GM19240 (cell line): Measurements from ENCODE around the gene FARS2.

ENCODE experiments used
- DNase-seq: peaks from one replicate; pipeline ENCODE4 v3.0.0; 2011; ENCODE audit warnings: low spot score; ENCODE audit not compliant: insufficient read length

Gene FARS2

DNA sequence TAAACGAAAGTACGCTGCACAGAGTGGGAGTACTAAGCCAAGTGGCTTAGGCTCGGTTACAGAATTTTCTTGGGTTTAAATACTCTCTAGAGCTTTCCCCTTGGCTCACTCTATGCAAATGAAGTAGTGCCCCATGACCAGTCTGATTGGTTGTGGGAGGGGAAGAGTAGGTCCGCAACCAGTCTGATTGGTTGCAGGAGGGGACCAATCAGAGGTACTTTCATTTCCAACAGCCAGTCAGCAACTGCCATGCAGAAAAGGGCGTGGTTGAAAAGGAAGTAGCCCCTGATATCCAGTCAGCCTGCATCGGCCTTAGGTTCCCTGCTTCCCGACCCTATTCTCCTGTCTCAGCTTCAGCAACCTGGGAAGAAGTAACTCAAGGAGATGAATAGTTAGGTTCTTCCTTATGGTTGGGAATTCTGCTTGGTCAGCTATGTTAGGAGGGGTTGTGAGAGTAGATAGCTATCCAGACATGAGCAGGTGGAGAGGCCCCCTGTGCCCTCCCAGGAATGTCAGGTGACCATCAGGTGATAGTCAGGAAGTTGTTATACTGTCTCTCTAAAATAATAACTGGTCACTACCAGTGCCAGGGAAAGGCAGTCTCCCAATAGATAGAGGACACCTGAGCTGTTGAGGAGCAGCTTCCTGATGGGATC, 57.4 kb downstream of the FARS2 start:
- DNase-seq: no peak

DNA sequence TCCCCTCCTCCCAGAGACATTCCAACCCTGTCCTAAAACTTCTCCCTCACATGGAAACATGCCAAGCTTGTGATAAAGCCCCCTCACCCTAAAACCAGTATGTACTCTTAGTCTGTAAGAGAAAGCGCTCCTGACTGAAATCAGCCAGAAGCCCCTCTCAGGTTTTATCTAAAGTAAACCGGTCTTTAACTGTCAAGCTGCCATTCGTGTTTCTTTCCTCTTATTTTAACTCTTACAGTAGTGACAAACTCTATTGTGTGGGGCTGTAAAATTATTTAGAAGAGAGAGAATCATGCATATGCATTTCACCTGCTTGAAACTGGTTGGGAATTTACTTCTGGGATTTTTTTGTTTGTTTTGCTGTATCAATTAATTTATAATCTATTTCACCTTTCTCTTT, 62.7 kb downstream of the FARS2 start:
- DNase-seq: no peak

DNA sequence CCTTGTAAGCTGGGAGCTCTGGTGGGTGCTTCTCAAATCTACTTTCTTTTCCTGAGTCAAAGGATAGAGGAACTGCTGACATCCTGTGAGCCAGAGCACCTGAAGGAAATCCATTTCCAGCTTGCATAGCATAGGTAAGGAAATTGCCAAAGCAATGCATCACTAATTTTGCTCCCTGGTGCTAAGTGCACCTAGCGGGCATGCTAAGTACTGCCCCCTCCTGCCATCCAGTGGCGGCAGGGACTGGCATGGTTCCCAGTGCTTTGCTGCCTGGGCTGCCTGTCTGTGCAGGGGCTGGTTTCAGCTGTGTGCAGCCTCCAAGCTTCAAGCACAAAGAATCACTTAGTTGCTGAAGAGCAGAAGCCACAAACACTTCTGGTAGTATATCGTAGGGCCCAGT, 63.9 kb downstream of the FARS2 start:
- DNase-seq: no peak

GRCh38 chr6:5326022-5326641, 64.8 kb downstream of the FARS2 start:
- DNase-seq: no peak

- no peak for DNase-seq
Measured at GRCh38 chr6:5328800-5329199, 67.5 kb downstream of the FARS2 start.

DNA sequence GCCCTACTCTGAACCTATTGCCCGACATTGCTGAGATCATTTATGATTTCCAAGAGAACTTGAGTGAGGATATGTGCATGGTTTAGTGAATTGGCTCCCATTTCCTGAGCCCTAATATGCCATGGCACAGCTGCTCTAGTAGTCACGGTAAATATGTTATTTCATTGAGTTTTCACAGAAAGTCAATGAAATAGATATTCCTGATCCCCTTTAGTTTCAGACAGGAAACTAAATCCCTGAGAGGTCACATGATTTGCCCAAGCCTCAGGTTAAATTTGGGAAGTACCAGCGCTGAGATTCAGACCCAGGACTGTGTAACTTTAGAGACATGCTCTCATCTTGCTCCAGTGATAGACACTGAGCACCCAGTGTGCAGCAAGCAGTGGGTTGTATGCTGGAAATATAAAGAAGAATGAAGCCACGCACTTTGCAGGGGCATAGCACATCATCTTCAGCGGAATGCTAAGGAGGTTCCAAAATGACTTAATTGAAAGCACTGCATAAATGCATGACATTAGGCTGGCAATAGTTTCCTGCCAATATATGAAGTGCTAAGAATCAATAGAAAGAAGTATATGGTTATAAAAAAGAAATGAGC, 70.6 kb downstream of the FARS2 start:
- no peak for DNase-seq

GRCh38 chr6:5333658-5334057, 72.3 kb downstream of the FARS2 start:
- no peak for DNase-seq

GRCh38 chr6:5334341-5334740, 73.0 kb downstream of the FARS2 start:
- DNase-seq: no peak

DNA sequence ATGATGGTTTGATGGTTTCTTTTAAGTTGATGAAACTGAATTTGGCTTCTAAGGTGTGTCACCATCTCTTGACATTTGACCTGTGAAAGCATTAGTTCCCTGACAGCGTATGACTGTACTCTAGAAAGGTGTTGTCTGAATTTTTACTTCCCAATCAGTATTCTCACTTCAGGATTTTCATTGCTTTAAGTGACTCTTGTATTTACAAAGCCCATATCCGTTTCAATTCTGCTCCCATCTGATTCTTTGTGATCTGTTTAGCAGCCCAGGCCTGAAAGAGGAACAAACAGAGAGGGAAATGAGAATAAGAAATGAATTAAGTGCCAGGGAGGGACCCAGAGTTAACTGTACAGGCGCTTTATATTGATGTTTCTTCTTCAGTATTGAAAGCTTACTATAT, 73.7 kb downstream of the FARS2 start:
- peak; percentile 11 for DNase-seq

GRCh38 chr6:5337573-5337972, 76.3 kb downstream of the FARS2 start:
- DNase-seq: no peak

GRCh38 chr6:5338177-5338960, 77.1 kb downstream of the FARS2 start:
- DNase-seq: no peak

GRCh38 chr6:5339786-5340185, 78.5 kb downstream of the FARS2 start:
- no peak for DNase-seq

- DNase-seq: no peak
Measured at GRCh38 chr6:5341845-5342244, 80.5 kb downstream of the FARS2 start.

DNA sequence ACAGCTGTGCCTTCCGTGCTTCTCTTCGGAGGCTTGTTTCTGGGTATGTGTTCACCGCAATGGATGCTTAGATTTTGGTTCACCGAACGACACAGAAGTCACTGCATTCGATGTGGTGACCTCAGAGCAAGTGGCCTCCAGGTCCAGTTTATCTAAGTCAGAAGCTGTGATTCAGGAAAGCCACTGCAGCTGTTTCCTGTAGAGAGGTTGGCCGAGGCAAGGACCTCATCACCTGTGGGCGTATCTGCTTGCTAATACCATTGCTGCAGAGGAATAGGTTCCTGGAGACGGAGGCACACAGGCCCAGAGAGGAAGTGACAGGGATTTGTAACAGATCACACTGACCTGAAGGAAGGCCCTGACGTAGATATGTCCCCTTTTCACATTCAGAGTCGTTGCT, 82.7 kb downstream of the FARS2 start:
- no peak for DNase-seq

GRCh38 chr6:5345324-5345723, 84.0 kb downstream of the FARS2 start:
- no peak for DNase-seq

DNA sequence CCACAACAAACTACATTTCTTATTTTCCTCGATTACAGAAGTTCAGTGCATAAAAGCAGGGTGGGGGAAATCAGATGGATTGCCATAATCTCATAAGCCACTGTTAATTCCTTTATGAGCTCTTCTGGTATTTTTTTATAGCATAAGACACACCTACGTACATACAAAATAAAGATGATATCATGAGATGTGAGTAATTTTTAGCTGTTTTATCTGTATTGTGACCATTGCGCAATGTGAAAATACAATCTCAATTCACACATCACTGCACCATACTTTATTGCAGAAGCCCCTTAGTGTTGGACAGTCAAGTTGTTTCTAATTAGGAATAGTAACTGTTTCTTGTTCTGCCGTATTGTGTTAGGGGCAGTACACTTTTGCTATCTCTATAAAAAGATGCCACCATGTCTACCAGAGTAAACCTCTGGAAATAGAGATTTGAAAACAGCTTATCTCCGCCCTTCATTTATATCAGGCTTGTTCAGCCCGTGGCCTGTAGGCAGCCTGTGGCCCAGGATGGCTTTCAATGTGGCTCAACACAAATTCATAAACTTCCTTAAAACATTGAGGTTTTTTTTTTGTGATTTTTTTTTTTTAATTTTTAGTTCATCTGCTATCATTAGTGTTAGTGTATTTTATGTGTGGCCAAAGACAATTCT, 90.4 kb downstream of the FARS2 start:
- DNase-seq: no peak

- no peak for DNase-seq
Measured at GRCh38 chr6:5353971-5354370, 92.7 kb downstream of the FARS2 start.

DNA sequence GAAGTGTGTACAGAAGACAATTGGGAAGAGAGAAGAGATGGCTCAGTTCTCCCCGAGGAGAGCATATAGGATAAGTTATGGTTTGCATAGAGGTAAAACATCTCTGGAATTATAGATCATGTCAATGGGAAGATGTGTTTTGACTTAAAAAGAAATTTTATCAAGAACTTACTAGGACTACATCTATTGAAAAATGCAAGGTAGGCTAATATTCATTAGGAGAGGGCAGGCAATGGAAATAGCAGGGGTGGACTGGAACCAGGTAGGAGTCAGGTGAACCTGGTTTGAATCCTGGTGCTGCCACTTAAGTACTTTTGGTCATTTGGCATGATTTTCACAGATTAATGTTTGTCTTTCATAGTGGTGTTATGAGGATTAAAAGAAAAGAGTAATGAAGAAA, 96.2 kb downstream of the FARS2 start:
- DNase-seq: no peak

GRCh38 chr6:5359417-5359816, 98.1 kb downstream of the FARS2 start:
- no peak for DNase-seq

DNA sequence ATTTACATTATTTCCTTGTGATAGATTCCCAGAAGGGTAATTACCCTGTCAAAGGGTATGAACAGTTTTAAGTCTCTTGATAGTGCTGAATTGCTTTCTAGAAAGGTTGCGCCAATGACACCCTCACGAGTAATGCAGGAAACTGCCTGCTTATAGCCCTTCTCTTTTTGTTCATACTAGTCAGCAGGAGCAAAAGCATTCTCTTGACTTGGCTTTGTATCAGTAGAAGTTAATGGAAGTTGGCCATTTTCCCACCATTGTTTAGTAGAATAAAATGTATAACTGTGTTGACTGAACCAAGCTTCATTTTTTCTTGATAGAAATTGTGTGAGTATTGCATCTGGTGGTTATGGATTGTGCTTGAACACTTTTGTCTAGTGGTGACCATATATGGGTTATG, 100.1 kb downstream of the FARS2 start:
- no peak for DNase-seq

GRCh38 chr6:5365436-5366195, 104.3 kb downstream of the FARS2 start:
- no peak for DNase-seq
